ENCODE measurements around the gene SPSB1. TPM values are rescaled to one million over a fixed set of nuclear protein-coding genes. Genes with fewer than 3 reads are reported as not detected.
"Not testable (repeated sequence)": the region's sequence is repeated elsewhere in the genome, so short reads cannot be mapped to it uniquely, and the experiment has no call there.

Gene SPSB1
- polyA plus RNA-seq, 1 donor: 9.8 TPM

- DNase-seq: not testable (repeated sequence)
Observed at GRCh38 chr1:9299571-9300541, 7.2 kb downstream of the SPSB1 start.

- no peak for DNase-seq
Observed at GRCh38 chr1:9300573-9300972, 7.9 kb downstream of the SPSB1 start.

DNA sequence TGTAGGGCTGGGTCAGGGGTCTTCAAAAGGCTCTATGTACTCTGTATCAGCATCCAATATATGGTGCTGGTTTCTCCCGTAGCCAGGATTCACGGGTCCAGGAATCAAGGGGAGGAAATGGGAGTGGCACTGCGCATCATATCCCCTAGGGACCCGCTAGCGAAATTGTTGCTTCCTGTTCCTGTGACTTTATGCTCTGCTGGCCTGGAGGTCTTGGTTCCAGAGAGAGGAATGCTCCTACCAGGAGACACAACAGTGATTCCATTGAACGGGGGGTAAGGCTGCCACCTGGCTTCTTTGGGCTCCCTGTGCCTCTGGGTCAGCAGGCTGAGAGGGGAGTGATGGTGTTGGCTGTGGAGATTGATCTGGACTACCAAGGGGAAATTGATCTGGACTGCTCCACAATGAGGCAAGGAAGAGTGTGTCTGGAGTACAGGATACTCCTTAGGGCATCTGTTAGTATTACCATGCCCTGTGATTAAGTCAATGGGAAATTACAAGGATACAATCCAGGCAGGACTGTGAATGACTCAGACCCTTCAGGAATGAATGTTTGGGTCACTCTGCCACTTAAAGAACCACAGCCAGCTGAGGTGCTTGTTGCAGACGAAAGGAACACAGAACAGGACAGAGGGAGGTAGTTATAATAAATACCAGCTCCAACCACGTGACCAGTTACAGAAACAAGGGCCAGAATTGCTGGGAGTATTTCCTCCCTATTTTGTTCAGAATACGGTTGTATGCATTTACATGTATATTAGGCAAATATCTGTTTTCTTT is 10.2 kb downstream of the SPSB1 start:
- no peak for DNase-seq

DNA sequence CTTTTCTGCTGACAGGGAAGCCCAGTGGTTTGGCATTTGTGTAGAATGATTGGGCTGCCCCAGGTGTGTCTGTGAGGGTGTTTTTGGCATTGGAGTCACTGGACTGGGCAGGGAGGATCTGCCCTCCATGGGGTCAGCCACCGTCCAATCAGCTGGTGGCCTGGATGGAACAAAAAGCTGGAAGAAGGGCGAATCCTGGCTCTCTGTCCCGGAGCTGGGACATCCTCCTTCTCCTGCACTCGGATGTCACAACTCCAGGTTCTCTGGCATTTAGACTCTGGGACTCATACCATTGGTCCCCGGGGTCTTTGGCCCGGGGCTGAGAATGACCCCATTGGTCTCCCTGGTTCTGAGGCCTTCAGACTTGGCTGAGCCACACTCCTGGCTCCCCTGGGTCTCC is 11.2 kb downstream of the SPSB1 start:
- no peak for DNase-seq

DNA sequence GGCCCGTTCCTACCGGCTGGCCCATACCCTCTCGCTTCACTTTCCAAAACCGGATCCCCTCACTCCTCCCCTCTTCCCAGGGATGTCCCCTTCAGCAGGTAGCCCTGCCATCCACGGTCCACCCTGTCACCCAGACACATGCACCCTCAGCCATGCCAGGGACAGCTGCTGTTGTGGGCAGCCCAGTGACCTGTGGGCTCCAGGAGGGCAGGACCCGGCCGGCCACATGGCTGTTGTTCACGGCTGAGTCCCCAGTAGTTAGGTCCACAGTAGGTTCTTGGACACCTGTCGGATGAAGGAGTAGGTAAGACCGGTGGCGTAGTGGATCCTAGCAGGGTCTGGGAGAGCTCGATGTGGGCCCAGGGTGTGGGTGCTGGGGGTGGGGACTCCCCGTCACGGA is 12.5 kb downstream of the SPSB1 start:
- DNase-seq: no peak

DNA sequence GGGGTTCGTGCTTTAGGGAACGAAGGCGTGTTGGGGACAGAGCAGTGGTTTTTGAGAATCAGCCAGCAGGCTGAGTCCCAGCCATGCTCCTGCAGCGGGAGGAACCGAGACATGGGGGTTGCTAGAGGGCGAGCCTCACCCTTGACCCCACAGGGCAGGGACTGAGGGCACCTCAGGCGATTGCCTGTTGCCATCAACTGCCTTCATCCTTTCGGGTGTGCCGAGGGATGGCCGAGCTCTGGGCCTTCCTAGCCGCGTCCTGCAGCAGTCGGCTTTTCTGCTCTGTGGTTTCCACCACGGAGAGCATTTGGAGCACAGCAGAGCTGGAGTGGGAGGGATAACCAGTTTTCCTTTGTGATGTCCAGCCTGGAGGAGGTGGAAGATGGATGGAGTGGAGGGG is 13.3 kb downstream of the SPSB1 start:
- no peak for DNase-seq

DNA sequence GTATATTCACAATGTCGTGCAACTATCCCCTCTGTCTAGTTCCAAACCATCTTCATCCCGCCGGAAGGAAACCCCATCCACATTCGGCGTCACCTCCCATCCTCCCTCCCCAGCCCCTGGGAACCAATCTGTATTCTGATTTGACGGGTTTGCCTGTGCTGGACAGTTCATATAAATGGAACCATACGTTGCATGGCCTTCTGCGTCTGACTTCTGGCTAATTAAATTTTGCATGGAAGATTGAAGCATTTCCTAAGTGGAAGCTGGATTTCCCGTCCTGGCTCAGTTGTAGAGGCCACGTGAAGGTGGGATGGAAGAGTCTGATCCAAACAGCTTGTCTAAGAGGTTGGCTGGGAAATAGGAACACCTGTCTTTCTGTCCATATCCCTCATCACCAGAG is 14.6 kb downstream of the SPSB1 start:
- DNase-seq: no peak

DNA sequence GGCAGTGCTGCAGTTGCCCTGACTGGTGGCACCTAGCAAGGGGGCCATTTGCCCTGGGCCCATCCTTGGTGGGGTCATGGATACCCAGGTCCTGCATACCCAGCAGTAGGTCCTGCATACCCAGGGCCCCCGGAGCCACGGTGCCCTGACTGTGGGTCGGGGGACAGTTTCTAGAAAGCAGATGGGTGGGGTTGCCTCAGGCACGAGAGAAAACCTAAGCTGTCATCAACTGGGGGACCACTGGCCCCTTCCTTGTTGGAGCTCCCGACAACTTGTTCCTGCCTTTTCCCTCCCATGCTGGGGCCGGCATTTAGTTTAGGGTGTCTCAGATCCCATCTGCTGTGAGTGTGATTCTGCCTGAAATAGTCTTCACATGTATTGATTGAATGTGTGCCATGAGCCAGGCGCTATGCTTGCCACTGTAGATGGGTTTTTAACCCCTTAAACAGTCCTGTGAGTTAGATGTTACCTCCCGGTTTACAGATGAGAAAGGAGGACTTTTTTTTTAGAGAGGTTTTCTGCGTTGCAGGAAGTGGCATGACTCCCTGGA is 15.6 kb downstream of the SPSB1 start:
- DNase-seq: no peak

DNA sequence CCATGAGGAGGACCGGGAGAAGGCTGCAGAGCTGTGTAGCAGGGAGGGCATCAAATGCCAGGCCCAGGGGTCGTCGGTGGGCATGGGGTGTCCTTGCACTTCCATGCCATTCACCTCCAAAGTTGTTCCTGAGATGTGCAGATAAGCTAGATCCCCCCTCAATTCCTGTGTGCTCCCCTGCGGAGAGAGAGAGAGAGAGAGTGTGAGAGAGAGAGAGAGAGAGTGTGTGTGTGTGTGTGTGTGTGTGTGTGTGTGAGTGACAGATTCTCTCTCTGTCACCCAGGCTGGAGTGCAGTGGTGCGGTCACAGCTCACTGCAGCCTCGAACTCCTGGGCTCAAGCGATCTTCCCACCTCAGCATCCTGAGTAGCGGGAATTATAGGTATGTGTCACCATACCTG is 16.4 kb downstream of the SPSB1 start:
- DNase-seq: no peak

DNA sequence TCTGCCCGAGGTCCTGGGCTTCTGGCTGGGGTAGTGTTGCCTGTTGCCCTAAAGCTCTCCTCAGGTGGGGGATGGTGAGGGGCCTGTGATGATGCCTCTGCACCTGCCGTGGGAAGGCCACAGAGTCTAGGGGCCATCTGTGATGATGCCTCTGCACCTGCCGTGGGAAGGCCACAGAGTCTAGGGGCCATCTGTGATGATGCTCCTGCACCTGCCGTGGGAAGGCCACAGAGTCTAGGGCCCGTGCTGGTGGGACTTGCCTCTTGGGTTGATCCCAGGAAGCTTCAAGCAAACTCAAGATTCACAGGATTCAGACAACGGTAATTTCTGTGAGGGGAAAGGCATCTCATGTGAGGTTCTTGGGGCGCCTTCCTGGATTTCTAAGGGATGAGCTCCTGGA is 17.3 kb downstream of the SPSB1 start:
- no peak for DNase-seq

DNA sequence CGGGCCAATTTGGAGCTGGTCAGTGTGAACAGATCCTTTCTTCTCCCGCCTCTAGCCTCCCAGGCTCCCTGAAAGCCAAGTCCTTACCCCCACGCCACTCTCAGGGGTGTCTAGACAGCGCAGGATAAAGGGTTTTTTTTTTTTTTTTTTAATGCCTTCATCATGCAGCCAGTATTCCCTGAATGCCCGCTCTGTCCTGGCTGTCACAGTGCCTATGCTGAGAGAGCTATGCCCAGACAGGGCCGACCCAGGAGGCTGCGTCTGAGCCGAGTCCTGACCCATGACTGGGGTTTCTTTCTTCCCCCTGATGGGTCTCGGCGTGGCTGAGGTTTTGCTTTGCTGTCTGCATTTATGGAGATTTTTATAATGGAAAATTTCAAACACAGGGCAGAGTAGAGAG is 18.3 kb downstream of the SPSB1 start:
- no peak for DNase-seq

- no peak for DNase-seq
Observed at GRCh38 chr1:9311479-9311878, 18.8 kb downstream of the SPSB1 start.

- DNase-seq: no peak
Observed at GRCh38 chr1:9312168-9312720, 19.6 kb downstream of the SPSB1 start.

DNA sequence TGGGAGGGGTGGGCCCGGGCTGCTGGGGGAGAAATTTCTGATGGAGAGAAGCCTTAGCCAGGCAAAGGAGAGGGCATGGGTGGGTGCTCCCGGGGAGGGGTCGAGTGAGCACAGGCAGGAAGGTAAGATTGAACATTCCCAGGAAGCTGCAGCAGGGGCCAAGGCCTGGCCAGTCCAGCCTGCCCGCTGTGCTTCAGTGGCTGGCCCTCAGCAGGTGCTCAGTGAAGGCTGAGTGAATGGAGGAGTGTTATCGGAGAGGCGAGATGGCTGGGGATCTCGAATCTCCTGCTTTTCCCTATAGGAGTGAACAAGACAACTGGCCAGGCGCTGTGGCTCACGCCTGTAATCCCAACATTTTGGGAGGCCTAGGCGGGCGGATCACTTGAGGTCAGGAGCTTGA is 20.9 kb downstream of the SPSB1 start:
- no peak for DNase-seq

GRCh38 chr1:9314111-9314510 is 21.4 kb downstream of the SPSB1 start:
- DNase-seq: peak; percentile 32

- DNase-seq: no peak
Observed at GRCh38 chr1:9314711-9315379, 22.2 kb downstream of the SPSB1 start.

DNA sequence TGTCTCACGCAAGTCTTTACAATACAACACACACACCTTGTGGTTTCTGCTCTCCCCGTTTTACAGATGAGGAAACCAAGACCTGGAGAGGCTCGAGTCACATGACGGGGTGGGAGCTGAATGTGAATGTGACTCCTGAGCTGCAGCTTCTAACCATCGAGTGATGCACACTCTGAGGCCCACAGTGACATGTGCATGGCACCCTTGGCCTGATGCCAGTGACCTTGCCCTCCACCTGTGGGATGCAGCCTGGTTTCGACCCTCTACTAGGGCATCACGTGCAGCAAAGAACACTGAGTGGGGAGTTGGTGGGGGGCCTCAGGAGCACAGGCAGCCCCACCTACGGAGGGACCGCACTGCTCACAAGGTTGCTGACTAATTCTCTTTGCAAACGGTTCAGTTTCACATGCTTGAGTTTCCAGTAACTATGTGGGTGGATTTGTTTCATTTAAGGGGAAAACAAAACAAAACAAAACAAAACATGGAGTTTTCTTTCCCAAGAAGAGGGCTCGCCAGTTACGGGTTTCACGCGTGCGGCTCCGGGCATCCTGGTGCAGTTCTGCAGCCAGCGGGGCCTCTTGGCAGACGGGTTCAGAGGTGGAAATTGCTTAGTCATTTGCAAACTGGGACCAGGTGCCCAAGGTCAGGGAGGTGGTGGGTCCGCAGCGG is 22.9 kb downstream of the SPSB1 start:
- DNase-seq: no peak

DNA sequence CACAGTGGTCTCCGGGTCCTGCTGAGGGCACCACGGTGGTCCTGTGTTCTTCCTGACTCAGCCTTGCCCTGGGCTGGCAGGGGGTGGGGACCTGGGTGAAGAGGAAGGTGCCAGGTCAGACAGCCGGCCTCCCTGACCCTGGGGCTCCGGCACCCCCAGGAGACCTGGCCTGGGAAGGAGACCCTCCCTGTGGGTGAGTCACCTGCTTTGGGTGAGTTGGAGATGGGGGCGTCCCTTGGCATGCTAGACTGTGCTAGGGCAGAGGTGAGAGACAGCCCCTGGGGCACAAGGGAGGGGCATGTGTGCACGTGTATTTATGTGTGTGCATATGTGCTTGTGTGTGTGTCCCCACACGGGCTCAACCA is 23.4 kb downstream of the SPSB1 start:
- no peak for DNase-seq

- DNase-seq: no peak
Observed at GRCh38 chr1:9316512-9316911, 23.8 kb downstream of the SPSB1 start.

DNA sequence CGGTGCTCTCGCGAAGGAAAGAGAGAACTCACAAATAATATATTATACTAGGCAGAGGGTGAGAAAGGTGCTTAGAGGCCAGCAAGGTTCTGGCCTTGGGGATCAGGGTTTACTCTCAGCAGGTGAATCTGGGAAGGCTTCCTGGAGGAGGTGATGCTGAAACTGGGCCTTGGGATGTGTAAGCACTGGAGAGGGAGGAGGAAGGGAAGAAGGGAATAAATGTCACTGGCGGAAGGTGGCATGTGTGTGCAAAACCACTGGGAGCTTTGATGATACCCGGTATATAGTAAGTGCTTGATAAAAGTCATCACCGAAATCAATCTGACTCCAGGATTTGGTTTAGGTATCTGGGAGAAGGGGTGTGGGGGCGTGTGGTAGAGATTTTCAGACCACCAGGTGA is 24.4 kb downstream of the SPSB1 start:
- no peak for DNase-seq

DNA sequence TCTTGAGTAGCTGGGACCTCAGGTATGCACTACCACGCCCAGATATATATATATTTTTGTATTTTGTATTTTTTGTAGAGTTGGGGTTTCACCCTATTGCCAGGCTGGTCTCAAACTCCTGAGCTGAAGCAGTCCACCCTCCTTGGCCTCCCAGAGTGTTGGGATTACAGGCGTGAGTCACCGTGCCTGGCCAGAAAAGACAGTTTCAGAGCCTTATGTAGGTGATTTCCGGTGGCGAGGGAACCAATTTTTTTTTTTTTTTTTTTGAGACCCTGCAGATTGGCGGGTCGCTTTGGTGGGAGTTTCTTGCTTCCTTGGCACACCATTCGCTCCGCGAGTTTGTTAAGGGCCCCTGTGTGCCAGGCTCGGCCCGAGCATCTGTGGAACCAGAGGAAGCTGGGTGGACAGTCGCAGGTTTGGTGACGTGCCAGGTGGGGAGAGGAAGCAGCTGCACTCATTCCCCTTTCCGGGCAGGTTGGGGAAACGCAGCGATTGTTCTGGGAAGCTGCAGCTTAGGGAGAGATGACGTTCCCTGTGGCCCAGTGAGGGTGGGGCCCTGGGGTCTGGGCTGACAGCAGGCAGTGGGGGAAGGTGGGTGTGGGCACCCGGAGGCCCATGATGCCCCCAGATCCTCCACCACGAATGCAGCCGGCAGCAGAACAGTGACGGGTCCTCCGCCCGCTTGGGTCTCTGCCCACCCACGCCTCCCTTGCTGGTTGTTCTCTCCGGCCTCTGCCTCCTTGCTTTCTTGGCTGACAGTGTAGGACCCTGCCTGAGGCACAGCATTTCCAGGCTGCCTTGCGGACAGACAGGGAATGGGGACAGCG is 25.1 kb downstream of the SPSB1 start:
- DNase-seq: no peak

Data from left kidney (tissue), 2 donors.